ENCODE data around the gene SMARCB1.

The SMARCB1 gene

DNA sequence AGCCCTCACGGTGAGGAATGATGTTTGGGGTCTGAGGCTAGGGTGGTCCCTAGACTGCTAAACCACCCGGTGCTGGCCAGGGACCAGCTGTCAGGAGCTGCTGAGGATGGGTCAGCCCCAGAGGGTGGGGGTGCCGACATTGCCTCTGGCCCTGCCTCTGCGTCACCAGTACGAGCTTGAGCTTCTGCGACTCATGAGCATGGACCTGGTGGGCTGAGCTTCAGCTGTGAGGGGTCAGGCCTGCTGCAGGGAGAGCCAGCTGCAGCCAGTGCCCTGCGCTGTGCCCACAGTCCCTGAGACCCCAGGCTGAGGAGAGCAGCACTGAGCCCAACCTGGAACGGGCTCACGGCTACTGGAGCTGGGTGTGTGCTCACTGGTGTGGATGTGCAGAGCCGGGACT lies 45.0 kb downstream of the SMARCB1 start:
- FAIRE-seq = no peak

DNA sequence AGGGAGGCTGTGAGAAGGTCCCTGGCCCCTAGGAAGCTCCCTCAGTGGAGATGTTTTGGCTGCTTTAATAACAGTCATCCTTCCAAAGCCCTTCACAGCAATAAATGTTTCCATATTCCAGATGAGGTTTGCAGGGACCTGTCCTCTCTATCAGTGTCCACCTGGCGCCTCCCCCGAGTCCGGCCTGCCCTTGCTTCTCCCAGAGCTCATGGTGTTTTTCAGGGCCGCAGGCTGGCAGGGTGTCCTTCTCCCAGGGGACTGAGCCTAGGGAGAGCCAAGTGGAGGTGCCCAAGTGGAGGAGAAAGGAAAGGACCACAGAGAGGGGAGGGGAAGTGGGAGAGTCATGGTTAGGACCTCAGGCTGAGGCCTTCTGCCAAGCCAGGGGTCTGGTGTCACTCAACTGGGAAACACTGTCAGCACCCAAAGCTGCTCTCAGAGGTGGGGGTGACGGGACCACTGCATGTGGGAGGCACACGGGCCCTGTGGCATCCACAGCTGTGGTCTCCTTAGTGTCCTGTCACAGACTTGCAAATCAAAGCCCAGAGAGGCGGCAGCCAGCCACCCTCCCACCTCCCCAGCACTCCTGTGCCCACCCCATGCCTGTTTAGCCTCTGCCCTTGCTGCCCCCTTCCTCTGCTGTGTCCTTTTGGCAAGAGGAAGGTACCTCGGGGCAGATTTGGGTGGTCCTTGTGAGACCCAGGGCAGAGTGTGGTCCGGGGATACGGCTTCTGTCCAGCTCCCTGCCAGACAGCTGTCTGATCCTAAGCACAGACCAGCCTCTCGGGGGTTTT lies 45.7 kb downstream of the SMARCB1 start:
- no peak for DNase-seq (ENCODE audit: insufficient read length, low spot score)
- no peak for TF ChIP-seq CTCF (IDR thresholded peaks at IDR 0.05; ENCODE audit: insufficient read depth, missing control alignments)
- no peak for FAIRE-seq

More for the DNA sequence above, 45.0 kb downstream of the SMARCB1 start:
- TF ChIP-seq CTCF (IDR thresholded peaks at IDR 0.05; ENCODE audit: insufficient read depth, missing control alignments) = no peak
- no peak for DNase-seq (ENCODE audit: insufficient read length, low spot score)

DNA sequence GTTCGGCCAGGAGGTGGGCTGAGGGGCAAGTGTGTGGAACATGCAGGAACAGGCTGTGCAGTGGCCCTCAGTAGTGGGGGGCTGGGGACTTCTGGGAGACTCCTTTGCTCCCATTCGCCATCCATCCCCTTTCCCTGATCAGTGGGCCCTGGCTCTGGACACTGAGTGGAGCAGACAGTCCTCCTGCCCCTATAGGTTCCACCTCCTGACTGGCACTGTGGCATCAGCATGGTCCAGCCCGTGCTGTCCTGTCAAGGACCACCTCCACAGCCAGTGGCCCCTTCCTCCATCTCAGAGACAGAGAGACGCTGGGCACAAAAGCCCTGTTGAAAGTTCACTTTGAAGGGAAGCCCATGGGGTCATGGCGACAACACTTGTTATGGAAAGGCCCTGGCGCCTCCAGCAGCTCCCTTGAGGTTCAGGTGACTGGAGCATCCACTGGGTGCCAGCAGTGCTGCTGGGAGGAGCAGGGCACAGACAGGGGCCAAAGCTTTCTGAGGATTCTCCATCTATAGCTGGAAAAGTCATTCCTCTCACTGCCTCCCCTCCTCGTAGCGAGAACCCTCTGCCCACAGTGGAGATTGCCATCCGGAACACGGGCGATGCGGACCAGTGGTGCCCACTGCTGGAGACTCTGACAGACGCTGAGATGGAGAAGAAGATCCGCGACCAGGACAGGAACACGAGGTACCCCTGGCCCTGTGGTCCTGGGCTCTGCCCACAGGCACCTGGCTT lies 46.4 kb downstream of the SMARCB1 start:
- DNase-seq (ENCODE audit: insufficient read length, low spot score) = no peak
- no peak for FAIRE-seq
- TF ChIP-seq CTCF (IDR thresholded peaks at IDR 0.05; ENCODE audit: insufficient read depth, missing control alignments) = no peak

DNA sequence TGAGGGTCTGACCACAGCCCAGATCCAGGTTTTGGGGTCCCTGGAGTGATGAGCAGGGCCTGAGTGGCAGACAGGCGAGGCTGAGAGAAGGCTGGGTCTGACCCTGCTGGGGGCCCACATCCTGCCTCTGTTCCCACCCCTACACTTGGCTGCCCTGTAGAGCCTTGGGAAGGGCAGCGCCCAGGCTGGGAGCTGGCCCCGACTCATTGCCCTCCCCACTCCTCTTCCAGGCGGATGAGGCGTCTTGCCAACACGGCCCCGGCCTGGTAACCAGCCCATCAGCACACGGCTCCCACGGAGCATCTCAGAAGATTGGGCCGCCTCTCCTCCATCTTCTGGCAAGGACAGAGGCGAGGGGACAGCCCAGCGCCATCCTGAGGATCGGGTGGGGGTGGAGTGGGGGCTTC lies 47.1 kb downstream of the SMARCB1 start:
- TF ChIP-seq CTCF (IDR thresholded peaks at IDR 0.05; ENCODE audit: insufficient read depth, missing control alignments) = no peak
- FAIRE-seq (no peak), DNase-seq (ENCODE audit: insufficient read length, low spot score) (no peak)

DNA sequence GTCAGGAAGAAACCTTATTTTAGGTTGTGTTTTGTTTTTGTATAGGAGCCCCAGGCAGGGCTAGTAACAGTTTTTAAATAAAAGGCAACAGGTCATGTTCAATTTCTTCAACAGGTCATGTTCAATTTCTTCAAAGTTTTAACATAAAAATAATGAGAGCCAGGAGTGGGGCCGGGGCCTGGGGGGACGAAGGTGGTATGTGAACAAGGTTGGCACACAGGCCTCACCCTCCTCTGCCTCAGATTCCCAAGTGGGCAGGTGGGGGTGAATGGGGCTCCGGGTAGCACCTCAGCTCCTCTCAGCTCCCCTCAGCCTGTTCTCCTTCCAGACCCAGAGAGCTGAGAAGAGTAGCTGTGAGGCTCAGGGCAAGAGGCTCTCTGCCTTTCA lies 47.6 kb downstream of the SMARCB1 start:
- DNase-seq (ENCODE audit: insufficient read length, low spot score) (no peak), FAIRE-seq (no peak)
- TF ChIP-seq CTCF (IDR thresholded peaks at IDR 0.05; ENCODE audit: insufficient read depth, missing control alignments) = no peak

GRCh38 chr22:23834793-23835483 lies 48.2 kb downstream of the SMARCB1 start:
- DNase-seq (ENCODE audit: insufficient read length, low spot score) (no peak), FAIRE-seq (no peak)
- TF ChIP-seq CTCF (IDR thresholded peaks at IDR 0.05; ENCODE audit: insufficient read depth, missing control alignments) = no peak
